ENCODE measurements around the gene TMEM40.

DNA sequence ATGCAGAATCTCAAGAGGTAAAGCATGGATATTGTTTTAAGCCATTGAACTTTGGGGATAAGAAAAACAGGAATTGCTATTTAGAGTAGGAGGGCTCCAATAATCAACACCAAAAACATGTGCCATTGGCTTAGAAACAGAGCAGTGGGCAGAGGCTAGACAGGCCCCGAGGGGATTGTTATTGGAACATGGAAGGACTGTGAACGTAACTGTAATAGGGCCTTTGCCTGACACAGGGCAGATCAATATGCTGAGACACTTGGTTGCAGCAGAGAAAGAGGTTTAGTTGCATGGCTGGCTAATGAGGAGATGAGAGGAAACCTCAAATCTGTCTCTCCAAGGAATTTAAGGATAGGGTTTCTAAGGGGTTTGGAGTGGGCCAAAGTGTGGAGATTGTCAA lies 58.3 kb downstream of the TMEM40 start:
- no peak for TF ChIP-seq CTCF (IDR thresholded peaks at IDR 0.05; ENCODE audit: low read depth, low read length, poor library complexity, severe bottlenecking)
- no peak for TF ChIP-seq EZH2phosphoT487 (IDR thresholded peaks at IDR 0.05; ENCODE audit: borderline replicate concordance, low read length)

All from DOHH2 (cell line).